DOHH2 (cell line): ENCODE measurements around the gene TRIM62.

Experiments used
- CTCF ChIP-seq: fragments of 200-600 bp; sonication (generic); IDR thresholded peaks from one replicate; pipeline ENCODE4 v1.5.1; 2014; ENCODE audit warnings: antibody characterized with exemption, mild to moderate bottlenecking, low read depth, low read length; ENCODE audit not compliant: poor library complexity, severe bottlenecking
- EZH2phosphoT487 ChIP-seq: fragments of 200-600 bp; sonication (generic); IDR thresholded peaks from 2 replicates; pipeline ENCODE4 v1.6.1; 2017; ENCODE audit warnings: borderline replicate concordance, mild to moderate bottlenecking, antibody characterized with exemption, low read length, moderate library complexity, mixed read lengths

GRCh38 chr1:33122483-33123178 lies 59.2 kb downstream of the TRIM62 start:
- TF ChIP-seq CTCF, result no peak
- no peak for TF ChIP-seq EZH2phosphoT487
